Hypothalamus (tissue), 51 donors: ENCODE data around the gene CENPP.

Source experiments
- DNase-seq, 51 donors: peaks; one replicate each; lab custom pipeline; 2025; lab: John Stamatoyannopoulos, UW

The CENPP gene

DNA sequence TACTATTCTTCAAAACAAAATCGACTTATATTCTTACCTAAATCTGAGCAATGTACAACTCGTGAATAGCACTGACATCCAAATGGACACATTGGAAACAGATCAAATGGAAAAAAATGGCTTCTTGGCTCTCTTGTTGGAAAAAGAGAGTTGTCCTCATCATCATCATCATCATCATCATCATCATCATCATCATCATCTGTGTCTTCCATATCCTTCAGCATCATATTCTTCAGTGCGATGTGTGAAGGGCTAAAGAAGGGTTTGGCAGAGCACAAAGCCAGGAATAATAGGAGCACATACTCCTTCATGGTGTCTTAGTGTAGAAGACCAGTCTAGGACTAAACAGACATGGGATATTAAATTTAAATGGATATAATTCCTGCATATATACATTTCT is 148.8 kb downstream of the CENPP start:
- no peak for DNase-seq

DNA sequence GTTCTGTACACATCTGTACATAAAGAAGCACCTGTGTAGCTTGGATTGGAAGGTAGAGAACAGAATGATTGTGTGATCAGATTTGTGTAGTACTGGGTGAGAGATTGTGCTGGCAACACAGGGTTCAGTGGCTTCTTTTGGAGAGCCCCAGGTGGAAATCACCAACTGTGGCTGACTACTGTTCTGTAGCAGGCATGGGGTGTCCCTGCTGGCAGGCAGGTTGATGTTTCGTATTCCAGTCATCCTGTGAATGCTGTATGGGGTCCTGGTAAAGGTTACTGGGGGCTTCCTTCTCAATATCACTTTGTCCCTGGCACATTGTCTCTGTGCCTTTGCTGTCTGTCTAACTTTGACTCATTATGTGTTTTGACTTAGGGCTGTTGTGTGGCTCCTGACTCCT is 151.2 kb downstream of the CENPP start:
- DNase-seq, result no peak

DNA sequence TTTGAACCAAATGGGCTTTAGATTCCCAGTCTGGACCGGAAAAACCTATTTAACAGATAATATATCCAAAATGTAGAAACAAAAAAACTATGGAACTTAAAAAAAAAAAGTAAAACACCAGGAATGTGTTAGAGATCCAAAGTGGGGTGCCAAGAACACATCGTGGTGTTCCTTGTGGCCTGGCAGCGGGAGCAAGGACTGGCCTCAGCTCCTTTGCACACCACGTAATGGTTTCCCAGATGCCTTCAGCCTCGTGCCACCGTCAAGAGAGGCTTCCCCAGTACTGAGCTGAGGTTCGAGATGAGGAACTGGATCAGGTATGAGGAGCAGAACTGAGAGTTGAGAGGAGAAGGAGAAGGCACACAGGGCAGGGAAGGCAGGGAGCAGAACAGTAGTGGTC is 153.0 kb downstream of the CENPP start:
- no peak for DNase-seq

DNA sequence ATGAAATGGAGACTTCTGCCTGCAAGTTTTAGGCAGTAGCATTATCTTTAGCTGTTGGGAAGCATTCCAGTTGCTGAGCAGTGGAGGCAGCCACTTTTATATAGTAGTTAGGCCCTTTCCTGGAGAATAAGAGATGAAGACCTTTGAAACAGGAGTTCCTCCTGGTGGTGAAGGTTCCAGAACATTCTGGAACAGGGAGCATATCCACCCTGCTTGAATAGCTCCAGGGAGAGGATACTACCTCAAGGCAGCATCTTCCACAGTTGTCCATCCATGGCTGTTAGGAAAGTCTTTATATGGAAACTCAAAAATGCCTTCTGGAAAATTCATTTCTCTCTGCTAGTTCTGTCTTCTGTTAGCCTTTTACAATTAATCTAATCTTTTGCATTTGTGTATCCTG is 153.6 kb downstream of the CENPP start:
- no peak for DNase-seq

GRCh38 chr9:92480291-92480771 is 154.6 kb downstream of the CENPP start:
- no peak for DNase-seq

- peak in 2 of 51 donors; percentile 5 to 35 for DNase-seq
Observed at GRCh38 chr9:92480986-92481633, 155.4 kb downstream of the CENPP start.

DNA sequence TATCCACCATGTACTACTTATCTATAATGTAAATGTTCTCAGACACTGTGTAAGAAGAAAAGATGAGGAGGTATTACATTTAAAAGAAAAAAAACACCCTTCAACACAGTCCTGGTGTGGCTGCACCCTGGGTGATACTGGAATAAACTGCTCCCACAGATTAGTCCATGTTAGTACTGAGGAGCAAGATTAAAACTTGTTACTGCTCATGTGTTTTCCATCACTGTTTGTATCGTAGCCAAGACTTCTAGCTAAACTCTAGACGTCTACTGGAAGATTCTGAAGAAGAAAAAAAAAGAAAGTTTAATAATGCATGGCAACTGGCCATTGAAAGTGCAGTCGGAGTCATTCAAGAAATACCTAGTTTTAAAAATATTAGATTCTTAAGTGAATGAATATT is 156.6 kb downstream of the CENPP start, which contains the start of gene ASPN:
Gene ASPN, minus strand, starts transcription at position 178 of the 400 bp plus-strand sequence.
- DNase-seq, result no peak

- DNase-seq, result no peak
Observed at GRCh38 chr9:92482805-92483204, 157.1 kb downstream of the CENPP start.

DNA sequence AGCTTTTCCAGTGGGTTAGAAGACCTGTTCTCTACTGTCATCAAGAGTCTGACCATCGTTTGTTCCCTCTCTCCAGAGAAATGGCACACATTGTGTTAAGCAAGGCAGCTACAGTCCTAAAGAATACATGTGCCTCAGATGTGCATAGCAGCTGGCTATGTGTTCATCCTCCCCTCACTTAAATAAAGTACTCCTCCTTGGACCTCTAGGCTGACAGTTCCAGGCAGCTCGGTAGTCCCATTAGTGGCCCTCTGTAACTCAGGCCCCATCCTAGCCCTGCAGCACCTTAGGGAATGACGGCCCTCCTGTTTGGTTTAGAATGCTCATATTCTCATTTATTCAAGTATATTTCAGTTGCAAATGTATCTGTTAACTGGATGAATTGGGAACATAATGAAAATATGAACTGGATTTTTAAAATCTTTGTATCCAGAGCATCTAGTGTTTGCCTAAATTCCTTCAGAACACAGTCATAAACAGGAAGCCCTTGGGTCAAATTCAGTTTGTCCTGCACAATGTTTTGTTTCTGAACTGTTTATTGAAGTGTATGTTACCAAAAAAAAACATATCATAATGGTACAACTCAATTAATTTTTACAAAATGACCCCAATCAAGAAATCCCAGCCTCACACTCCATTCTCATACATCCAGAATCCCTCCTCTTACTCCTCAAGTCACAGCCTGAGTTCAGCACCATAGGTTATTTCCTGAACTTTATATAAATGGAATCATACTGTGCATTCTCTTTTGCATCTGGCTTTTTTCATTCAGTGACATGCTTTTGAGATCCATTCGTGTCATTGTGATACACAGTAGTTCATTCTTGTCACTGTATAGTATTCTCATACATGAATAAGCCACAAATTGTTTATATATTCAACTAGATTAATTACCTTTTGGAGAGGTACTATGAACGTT is 158.1 kb downstream of the CENPP start:
- DNase-seq, result no peak

- DNase-seq, result no peak
Observed at GRCh38 chr9:92484563-92484962, 158.8 kb downstream of the CENPP start.

- DNase-seq, result no peak
Observed at GRCh38 chr9:92486371-92486770, 160.6 kb downstream of the CENPP start.

DNA sequence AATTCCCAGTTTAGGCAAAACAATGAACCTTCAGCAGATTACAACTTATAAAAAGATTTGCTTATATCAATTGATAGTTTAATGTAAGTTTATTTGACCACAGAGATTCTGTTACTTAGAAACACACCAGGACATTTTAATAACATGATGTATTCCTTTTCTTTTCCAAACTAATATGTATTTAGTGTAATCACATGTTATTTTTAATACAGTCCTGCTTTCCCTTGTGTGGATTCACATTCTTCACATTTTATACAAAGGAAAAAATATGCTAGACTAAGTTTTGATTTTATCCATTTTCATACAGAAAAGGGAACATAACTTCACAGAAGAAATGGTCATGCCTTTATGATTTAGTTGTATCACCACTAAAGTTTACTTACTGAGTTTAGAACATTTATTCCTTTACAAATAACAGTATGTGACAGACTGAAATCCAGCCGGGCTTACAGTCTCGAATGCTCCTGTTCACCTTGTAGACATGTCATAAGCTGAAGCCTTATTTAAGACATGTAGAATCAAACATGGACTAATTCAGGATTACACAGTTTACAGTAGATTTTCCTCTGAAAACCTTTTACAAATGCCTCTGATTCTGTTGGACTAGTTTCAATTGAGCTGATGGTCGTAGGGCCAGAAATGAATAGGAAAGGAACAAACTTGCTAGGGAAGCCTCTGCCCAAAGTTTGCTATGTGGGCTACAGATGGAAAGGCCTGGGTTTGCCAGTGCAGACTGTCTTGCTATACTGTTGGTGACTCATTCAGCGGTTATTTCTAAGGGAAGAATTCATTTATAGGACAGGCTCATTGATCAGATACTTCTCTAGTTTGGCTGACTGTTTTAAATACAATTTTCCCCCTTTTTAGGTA is 163.2 kb downstream of the CENPP start:
- no peak for DNase-seq

DNA sequence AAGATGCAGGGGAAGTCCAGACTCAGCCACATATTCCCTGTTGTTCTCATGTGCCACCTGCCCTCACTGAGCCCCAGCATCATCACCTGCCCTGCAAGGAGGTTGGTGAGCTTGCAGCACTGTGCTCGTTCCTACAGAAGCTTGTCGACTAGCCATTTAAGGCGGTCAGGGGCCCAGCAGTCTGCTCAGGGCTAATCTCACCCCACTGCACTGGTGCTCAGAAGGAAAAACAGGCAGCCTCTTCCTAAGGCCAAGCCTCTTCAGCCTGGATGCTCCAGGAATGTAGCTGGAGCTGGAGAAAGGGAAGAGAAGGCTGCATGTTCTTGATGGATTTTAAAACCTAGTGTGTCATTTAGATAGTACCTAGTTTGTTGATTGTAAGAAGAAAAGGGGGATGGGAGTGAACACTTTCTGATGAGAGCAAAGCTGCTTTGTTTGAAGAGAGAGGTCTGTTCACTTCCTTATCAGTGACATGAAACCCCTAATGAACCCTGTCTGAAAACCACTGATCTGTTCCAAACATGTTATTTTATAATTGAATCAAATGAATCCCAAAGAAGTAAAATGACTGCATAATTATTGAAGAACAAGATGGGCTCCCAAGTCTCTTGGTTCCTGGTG is 167.1 kb downstream of the CENPP start:
- DNase-seq, result no peak

DNA sequence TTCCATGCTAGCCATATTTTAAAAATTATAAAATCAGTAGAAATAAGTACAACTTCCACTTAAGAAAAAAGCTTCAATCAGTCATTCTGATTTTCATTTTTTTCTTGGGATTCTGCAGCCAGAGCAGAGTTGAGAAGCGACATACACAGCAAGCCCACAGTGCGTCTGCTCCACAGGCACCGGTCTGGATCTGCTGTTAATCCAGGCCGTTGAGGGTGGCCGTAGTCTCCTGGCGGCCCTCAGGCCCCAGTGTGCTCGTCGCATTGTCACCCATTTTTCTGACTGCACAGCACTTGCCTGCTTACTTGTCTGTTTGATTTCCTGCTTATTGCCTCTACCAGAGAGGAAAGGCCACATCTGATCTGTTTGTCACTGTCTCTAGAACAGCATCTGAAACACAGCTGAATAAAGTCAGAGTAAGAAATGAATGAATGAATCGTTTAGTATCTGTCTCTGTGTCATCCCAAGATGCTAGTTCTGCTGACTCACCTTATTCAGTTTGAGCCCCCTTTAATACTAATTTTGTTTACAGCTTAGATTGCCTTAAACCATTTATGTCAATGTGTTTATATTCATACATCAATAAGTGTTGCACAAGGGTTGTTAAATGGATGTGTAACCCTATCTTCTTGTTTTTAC is 168.1 kb downstream of the CENPP start:
- no peak for DNase-seq

DNA sequence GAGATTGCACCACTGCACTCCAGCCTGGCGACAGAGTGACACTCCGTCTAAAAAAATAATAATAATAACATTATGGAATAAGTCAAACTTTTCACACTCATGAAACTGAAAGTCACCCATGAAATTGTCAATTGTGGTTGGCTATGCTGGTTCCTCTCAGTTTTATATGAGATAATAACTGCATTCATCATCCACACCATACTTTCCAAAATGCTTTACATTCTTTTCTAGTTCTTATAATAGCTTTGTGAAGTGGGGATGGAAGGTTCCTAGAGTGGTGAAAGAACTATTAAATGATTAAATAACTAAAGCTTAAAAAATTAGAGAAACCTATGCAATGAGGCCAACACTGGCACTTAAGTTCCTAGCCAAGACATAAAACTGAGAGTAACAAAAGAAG is 169.1 kb downstream of the CENPP start:
- DNase-seq, result no peak

DNA sequence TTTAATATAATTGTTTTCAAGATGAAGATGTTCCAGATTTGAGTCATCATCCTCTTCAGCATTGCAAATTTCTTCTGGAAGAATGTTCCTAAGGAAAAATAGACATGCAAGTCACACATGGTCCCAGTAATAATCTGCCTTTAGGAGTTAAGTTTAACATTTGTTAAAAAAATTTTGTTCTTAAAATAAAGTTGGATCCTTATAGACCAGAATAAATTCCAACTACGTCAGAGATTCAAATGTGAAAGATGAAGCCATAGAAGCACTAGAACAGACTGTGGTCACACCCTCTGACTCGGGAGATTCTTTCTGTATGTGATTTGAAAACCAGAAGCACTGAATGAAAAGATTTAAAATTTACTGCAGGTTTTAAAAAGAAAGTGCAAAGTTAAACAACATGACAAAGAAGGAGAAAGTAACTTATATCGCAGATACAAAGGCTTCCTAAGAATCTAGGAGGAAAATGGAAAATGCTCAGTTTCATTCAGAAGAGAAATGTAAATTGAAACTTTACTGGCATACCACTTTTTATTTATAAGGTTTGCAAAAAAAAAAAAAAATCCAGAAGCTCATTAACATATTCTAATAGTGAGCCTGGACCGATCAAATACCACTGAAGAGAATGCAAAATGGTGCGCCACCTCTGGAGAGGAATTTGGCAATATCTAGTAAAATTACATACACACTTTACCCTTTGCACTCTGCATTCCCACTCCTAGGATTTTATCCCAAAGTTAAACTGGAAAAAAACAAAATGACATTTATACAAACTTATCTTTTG is 170.8 kb downstream of the CENPP start:
- no peak for DNase-seq

- no peak for DNase-seq
Observed at GRCh38 chr9:92499701-92500100, 173.9 kb downstream of the CENPP start.

DNA sequence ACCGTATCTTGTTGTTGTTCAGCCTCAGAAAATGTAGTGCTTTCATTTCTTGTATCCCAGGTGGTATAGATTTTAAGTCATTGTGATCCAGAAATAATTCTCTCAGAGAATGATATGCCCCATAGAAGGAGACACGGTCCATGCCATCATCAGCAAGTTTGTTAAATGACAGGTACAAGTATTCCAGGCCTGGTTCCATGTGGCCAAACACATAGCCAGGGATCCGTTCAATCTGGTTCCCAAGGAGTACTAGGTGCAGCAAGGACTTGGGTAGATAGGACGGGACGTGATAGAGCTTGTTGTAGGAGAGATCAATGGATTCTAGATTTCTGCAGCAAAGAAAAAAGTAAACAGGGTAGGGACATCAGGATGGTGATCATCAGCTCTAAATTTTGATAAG is 175.0 kb downstream of the CENPP start:
- DNase-seq, result no peak
